SK-N-SH (cell line): ENCODE measurements around the gene KHNYN.

Source experiments
- EP300 ChIP-seq, 2 experiments: IDR thresholded peaks; 2 replicates each; pipeline versions ENCODE4 v1.4.0 to v1.6.1; 2012; ENCODE audit warnings: borderline replicate concordance in 1 of 2, low read depth in 1 of 2, low read length in 1 of 2
- FOXJ3 ChIP-seq: sonication (generic); formaldehyde crosslinking; IDR thresholded peaks from 2 replicates; pipeline ENCODE4 v1.5.1; 2020; ENCODE audit warnings: mild to moderate bottlenecking, missing genetic modification reagents
- JUND ChIP-seq: IDR thresholded peaks from 2 replicates; pipeline ENCODE4 v1.4.0; 2012
- POLR2AphosphoS5 ChIP-seq: IDR thresholded peaks from 2 replicates; pipeline ENCODE4 v1.6.1; 2012; ENCODE audit warnings: low read depth, low read length
- RAD21 ChIP-seq: IDR thresholded peaks from 2 replicates; pipeline ENCODE4 v1.6.1; 2012; ENCODE audit warnings: mild to moderate bottlenecking, low read length
- RXRA ChIP-seq: IDR thresholded peaks from 2 replicates; pipeline ENCODE4 v1.4.0; 2012; ENCODE audit warnings: low read depth, mild to moderate bottlenecking, borderline replicate concordance
- TCF12 ChIP-seq: IDR thresholded peaks from 2 replicates; pipeline ENCODE4 v1.4.0; 2012
- USF2 ChIP-seq: fragments of 150-350 bp; IDR thresholded peaks from 2 replicates; pipeline ENCODE4 v1.6.1; 2017; ENCODE audit warnings: antibody characterized with exemption, low read length, low read depth, borderline replicate concordance
- YY1 ChIP-seq: IDR thresholded peaks from 2 replicates; pipeline ENCODE4 v1.4.0; 2012; ENCODE audit warnings: low read depth, mild to moderate bottlenecking
- TF ChIP-seq, protein P1 (sequence below): IDR thresholded peaks from 2 replicates; pipeline ENCODE4 v1.6.1; 2012; ENCODE audit warnings: mild to moderate bottlenecking, low read depth, low read length, moderate library complexity
- TF ChIP-seq, protein P2 (sequence below): fragments of 200-600 bp; sonication (generic); IDR thresholded peaks from 2 replicates; pipeline ENCODE4 v1.6.1; 2017; ENCODE audit warnings: antibody characterized with exemption, mild to moderate bottlenecking, moderate library complexity
- TF ChIP-seq, protein P3 (sequence below): fragments of 150-350 bp; IDR thresholded peaks from 2 replicates; pipeline ENCODE4 v1.6.1; 2016; ENCODE audit warnings: mild to moderate bottlenecking, low read depth, low read length

DNA sequence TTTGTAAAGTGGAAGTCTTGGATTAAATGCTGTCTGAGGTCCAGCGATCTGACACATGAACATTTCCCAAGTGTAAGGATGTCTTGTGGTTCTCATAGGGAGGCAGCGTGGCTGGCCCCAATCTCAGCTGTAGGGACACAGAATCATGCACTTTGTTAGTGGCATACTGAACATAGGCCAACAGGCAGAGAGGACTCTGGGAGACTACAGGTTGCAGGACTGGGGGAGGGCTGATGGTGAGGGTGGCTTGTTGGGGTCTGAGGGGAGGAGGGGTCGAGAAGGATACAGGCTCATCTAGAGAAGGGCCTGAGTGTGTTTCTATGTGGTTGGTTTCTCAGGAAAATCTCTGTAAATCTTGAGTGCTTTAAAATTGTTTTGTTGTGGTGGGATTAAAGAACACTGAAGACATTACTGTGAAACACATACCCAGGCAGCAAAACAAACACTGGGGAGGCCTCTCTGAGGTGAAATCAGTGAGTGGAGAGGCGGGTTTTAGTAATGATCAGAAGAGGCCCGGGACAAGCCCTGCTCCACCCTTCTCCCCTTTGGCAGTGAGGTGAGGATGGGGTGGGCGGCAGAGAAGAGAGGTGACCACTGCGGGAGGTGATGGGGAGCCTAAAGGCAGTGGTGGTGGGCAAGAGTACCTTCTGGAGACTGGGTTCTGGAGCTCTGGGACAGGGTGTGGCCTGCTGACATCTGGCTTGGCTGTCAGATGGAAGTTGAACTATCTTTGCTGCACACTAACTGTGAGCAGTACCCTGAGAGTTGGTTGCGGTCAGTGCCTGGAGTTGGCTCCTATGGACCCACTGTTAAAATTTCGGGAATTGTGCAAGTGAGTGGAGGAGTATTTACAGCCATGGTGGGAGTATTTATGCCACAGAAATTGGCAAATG lies 27.7 kb upstream of the KHNYN start:
- TF ChIP-seq, protein P1, sequence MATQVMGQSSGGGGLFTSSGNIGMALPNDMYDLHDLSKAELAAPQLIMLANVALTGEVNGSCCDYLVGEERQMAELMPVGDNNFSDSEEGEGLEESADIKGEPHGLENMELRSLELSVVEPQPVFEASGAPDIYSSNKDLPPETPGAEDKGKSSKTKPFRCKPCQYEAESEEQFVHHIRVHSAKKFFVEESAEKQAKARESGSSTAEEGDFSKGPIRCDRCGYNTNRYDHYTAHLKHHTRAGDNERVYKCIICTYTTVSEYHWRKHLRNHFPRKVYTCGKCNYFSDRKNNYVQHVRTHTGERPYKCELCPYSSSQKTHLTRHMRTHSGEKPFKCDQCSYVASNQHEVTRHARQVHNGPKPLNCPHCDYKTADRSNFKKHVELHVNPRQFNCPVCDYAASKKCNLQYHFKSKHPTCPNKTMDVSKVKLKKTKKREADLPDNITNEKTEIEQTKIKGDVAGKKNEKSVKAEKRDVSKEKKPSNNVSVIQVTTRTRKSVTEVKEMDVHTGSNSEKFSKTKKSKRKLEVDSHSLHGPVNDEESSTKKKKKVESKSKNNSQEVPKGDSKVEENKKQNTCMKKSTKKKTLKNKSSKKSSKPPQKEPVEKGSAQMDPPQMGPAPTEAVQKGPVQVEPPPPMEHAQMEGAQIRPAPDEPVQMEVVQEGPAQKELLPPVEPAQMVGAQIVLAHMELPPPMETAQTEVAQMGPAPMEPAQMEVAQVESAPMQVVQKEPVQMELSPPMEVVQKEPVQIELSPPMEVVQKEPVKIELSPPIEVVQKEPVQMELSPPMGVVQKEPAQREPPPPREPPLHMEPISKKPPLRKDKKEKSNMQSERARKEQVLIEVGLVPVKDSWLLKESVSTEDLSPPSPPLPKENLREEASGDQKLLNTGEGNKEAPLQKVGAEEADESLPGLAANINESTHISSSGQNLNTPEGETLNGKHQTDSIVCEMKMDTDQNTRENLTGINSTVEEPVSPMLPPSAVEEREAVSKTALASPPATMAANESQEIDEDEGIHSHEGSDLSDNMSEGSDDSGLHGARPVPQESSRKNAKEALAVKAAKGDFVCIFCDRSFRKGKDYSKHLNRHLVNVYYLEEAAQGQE = no peak
- no peak for TF ChIP-seq YY1
- TF ChIP-seq, protein P2, sequence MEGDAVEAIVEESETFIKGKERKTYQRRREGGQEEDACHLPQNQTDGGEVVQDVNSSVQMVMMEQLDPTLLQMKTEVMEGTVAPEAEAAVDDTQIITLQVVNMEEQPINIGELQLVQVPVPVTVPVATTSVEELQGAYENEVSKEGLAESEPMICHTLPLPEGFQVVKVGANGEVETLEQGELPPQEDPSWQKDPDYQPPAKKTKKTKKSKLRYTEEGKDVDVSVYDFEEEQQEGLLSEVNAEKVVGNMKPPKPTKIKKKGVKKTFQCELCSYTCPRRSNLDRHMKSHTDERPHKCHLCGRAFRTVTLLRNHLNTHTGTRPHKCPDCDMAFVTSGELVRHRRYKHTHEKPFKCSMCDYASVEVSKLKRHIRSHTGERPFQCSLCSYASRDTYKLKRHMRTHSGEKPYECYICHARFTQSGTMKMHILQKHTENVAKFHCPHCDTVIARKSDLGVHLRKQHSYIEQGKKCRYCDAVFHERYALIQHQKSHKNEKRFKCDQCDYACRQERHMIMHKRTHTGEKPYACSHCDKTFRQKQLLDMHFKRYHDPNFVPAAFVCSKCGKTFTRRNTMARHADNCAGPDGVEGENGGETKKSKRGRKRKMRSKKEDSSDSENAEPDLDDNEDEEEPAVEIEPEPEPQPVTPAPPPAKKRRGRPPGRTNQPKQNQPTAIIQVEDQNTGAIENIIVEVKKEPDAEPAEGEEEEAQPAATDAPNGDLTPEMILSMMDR = no peak
- no peak for TF ChIP-seq RAD21
- no peak for TF ChIP-seq EP300 (IDR thresholded peaks at IDR 0.05; ENCODE audit: borderline replicate concordance in 1 of 2, low read depth in 1 of 2, low read length in 1 of 2)
- no peak for TF ChIP-seq POLR2AphosphoS5
- no peak for TF ChIP-seq TCF12
- TF ChIP-seq, protein P3, sequence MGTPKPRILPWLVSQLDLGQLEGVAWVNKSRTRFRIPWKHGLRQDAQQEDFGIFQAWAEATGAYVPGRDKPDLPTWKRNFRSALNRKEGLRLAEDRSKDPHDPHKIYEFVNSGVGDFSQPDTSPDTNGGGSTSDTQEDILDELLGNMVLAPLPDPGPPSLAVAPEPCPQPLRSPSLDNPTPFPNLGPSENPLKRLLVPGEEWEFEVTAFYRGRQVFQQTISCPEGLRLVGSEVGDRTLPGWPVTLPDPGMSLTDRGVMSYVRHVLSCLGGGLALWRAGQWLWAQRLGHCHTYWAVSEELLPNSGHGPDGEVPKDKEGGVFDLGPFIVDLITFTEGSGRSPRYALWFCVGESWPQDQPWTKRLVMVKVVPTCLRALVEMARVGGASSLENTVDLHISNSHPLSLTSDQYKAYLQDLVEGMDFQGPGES = no peak
- TF ChIP-seq JUND = no peak
- TF ChIP-seq FOXJ3 (CRISPR knock-in tag) = no peak
- TF ChIP-seq USF2 = no peak
- TF ChIP-seq RXRA = no peak
